A673 (cell line): ENCODE data around the gene STOML2.

Experiments
- CTCF ChIP-seq: fragments of 300-800, 200-600 bp; sonication (generic); conservative IDR thresholded peaks from 2 replicates; pipeline ENCODE4 v1.5.1; 2017; ENCODE audit warnings: low read depth, mild to moderate bottlenecking, antibody characterized with exemption, low read length, moderate library complexity, mixed read lengths
- EZH2 ChIP-seq: fragments of 200-600 bp; sonication (generic); IDR thresholded peaks from 2 replicates; pipeline ENCODE4 v1.6.1; 2017; ENCODE audit warnings: borderline replicate concordance, low read depth, mild to moderate bottlenecking, mixed read lengths, antibody characterized with exemption, low read length; ENCODE audit not compliant: poor library complexity, severe bottlenecking

GRCh38 chr9:35107297-35108290, 4.7 kb upstream of the STOML2 start:
- no peak for TF ChIP-seq CTCF
- TF ChIP-seq EZH2: no peak
